ENCODE measurements around the gene LLGL2.

Gene LLGL2

GRCh38 chr17:75512926-75513640 lies 12.4 kb upstream of the LLGL2 start:
- peaks cover 20 to 27% of the 10 kb centered on the region in 2 experiments for H3K4me1 ChIP-seq (ENCODE audit: control insufficient read depth in 1 of 2, insufficient read depth in 1 of 2, low read depth in 1 of 2, low read length in 1 of 2)
- H3K9me3 ChIP-seq = no peaks in the 10 kb centered on the region
- no peak overlapping the region for H3K27ac ChIP-seq
- no peak overlapping the region for H3K4me3 ChIP-seq (ENCODE audit: low read depth in 1 of 2, low read length in 1 of 2)
- peaks cover 60% of the 10 kb centered on the region for H3K27me3 ChIP-seq
- no peak for TF ChIP-seq CTCF (IDR thresholded peaks at IDR 0.05)
- H3K36me3 ChIP-seq = no peaks in the 10 kb centered on the region

- Histone ChIP-seq H3K9me3 (no peaks in the 10 kb centered on the region), H3K27me3 (peaks cover 65% of the 10 kb centered on the region), H3K4me1 (ENCODE audit: control insufficient read depth in 1 of 2, insufficient read depth in 1 of 2, low read depth in 1 of 2, low read length in 1 of 2) (peaks cover 20 to 27% of the 10 kb centered on the region in 2 experiments), H3K27ac (no peak overlapping the region), H3K4me3 (ENCODE audit: low read depth in 1 of 2, low read length in 1 of 2) (no peak overlapping the region), H3K36me3 (no peaks in the 10 kb centered on the region)
- TF ChIP-seq CTCF (IDR thresholded peaks at IDR 0.05) = no peak
These were observed 11.9 kb upstream of the LLGL2 start for GRCh38 chr17:75513641-75514000.

GRCh38 chr17:75514299-75514918 lies 11.1 kb upstream of the LLGL2 start:
- Histone ChIP-seq H3K27ac (no peak overlapping the region), H3K27me3 (peaks cover 65% of the 10 kb centered on the region), H3K4me1 (ENCODE audit: control insufficient read depth in 1 of 2, insufficient read depth in 1 of 2, low read depth in 1 of 2, low read length in 1 of 2) (peaks cover 20 to 27% of the 10 kb centered on the region in 2 experiments), H3K36me3 (no peaks in the 10 kb centered on the region), H3K4me3 (ENCODE audit: low read depth in 1 of 2, low read length in 1 of 2) (no peak overlapping the region), H3K9me3 (no peaks in the 10 kb centered on the region)
- TF ChIP-seq CTCF (IDR thresholded peaks at IDR 0.05) = no peak

GRCh38 chr17:75514919-75515495 lies 10.5 kb upstream of the LLGL2 start:
- no peaks in the 10 kb centered on the region for H3K36me3 ChIP-seq
- peaks cover 20 to 27% of the 10 kb centered on the region in 2 experiments for H3K4me1 ChIP-seq (ENCODE audit: control insufficient read depth in 1 of 2, insufficient read depth in 1 of 2, low read depth in 1 of 2, low read length in 1 of 2)
- H3K27ac ChIP-seq = no peak overlapping the region

More at GRCh38 chr17:75514919-75515495, 10.5 kb upstream of the LLGL2 start:
- Histone ChIP-seq H3K27me3 (peaks cover 65% of the 10 kb centered on the region), H3K4me3 (ENCODE audit: low read depth in 1 of 2, low read length in 1 of 2) (peak overlapping the region in 1 of 2 experiments; percentile 76), H3K9me3 (no peaks in the 10 kb centered on the region)
- no peak for TF ChIP-seq CTCF (IDR thresholded peaks at IDR 0.05)
